Aortic smooth muscle cell (primary cell): ENCODE data around the gene CSRP1. TPM values are rescaled to one million over a fixed set of nuclear protein-coding genes. Genes with fewer than 3 reads are reported as not detected.

Experiments
- total RNA-seq: library from RNA; depleted of rRNA; stranded (reverse); fragments of >200 nt; gene quantifications from 2 replicates; pipeline ENCODE4 v1.2.3, GENCODE V29; 2014

CSRP1 gene
- 363 and 556 TPM in 2 replicates for total RNA-seq

GRCh38 chr1:201506557-201507359 lies at the start of gene CSRP1:
CSRP1 (minus strand) TSS chr1:201507123; CDS start chr1:201496303, 10,820 bp downstream.

GRCh38 chr1:201538612-201539551 lies 32.0 kb upstream of the CSRP1 start, which contains the start of gene NAV1:
NAV1 (plus strand) TSS chr1:201539127; CDS start chr1:201622885, 83,758 bp downstream.

GRCh38 chr1:201468844-201469644 lies 37.9 kb downstream of the CSRP1 start, which contains the start of gene PHLDA3:
PHLDA3 (minus strand) TSS chr1:201469188; CDS start chr1:201468786, 402 bp downstream.

Other genes with a start within 250 kb of the CSRP1 start
- gene PKP1, start 223.6 kb downstream of the CSRP1 start, total RNA-seq, result under 0.01 and 0.06 TPM in 2 replicates
- gene TNNT2, start 129.4 kb downstream of the CSRP1 start, total RNA-seq, result not detected in 2 replicates
- not detected in 2 replicates for gene LAD1, start 107.8 kb downstream of the CSRP1 start, total RNA-seq
- gene TNNI1, start 85.4 kb downstream of the CSRP1 start, total RNA-seq, result under 0.01 TPM in 1 of 2 replicates, not detected in the other
- 41.2 and 51.4 TPM in 2 replicates for gene PHLDA3, start 37.9 kb downstream of the CSRP1 start, total RNA-seq
- 53.5 and 54.9 TPM in 2 replicates for gene NAV1, start 32.0 kb upstream of the CSRP1 start, total RNA-seq